Activated T-cell treated with anti-CD3 and anti-CD28 coated beads, Interleukin-2, amount 50 U/mL, for 4 hours (primary cell): ENCODE measurements around the gene SPIRE1. TPM values are rescaled to one million over a fixed set of nuclear protein-coding genes. Genes with fewer than 3 reads are reported as not detected.

ENCODE experiments used
- ATAC-seq, 2 donors: fragments of 200-7000 bp; cut with Tn5 transposase; one replicate each; pipeline ENCODE4 v1.10.0; 2021
- DNase-seq: peaks from one replicate; pipeline ENCODE4 v3.0.0-alpha.2; 2020
- H3K27me3 Mint-ChIP-seq: one replicate; pipeline ENCODE4 v1.8.0; 2021; ENCODE audit warnings: low read depth, mixed read lengths
- H3K36me3 Mint-ChIP-seq: one replicate; pipeline ENCODE4 v1.8.0; 2022; ENCODE audit warnings: mixed read lengths; ENCODE audit not compliant: insufficient read depth
- H3K4me1 Mint-ChIP-seq: one replicate; pipeline ENCODE4 v1.8.0; 2021; ENCODE audit warnings: low read depth, mixed read lengths
- H3K4me3 Mint-ChIP-seq: one replicate; pipeline ENCODE4 v1.8.0; 2021; ENCODE audit warnings: mild to moderate bottlenecking, moderate library complexity, mixed read lengths
- H3K9me3 Mint-ChIP-seq: one replicate; pipeline ENCODE4 v1.8.0; 2021; ENCODE audit warnings: mixed read lengths
- total RNA-seq, 3 donors: library from RNA; stranded (reverse); gene quantifications; one replicate each; pipeline ENCODE4 v1.2.1, GENCODE V29; 2021

Gene SPIRE1
- total RNA-seq, 3 donors from 2014 or later: 2.2 to 4.3 (median 3.2) TPM

- Mint-ChIP-seq H3K36me3 (no peaks in the 10 kb centered on the region), H3K4me3 (no peak overlapping the region), H3K9me3 (no peaks in the 10 kb centered on the region), H3K27me3 (no peaks in the 10 kb centered on the region), H3K4me1 (no peaks in the 10 kb centered on the region)
- DNase-seq: no peak
- no peak for ATAC-seq
Measured at GRCh38 chr18:12532661-12533060, 125.2 kb downstream of the SPIRE1 start.

DNA sequence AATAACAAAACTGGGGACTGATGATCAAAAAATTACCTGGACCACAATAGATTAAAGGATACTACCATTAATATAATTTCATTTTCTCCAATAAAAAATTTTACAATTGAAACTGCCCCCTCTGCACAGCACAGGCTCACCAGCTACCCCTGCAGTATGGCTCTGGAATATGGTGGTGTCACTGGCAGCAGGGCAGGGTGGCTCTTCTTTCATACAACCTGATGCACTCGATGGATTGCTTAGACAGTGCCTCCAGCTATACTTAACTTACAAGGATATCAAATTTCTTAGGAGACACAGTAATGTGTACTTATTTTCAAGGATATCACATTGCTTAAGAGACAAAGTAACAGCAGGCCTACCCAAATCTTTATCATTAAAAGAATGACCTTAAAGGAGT, 126.2 kb downstream of the SPIRE1 start:
- Mint-ChIP-seq H3K27me3 (no peaks in the 10 kb centered on the region), H3K4me1 (no peaks in the 10 kb centered on the region)

DNA sequence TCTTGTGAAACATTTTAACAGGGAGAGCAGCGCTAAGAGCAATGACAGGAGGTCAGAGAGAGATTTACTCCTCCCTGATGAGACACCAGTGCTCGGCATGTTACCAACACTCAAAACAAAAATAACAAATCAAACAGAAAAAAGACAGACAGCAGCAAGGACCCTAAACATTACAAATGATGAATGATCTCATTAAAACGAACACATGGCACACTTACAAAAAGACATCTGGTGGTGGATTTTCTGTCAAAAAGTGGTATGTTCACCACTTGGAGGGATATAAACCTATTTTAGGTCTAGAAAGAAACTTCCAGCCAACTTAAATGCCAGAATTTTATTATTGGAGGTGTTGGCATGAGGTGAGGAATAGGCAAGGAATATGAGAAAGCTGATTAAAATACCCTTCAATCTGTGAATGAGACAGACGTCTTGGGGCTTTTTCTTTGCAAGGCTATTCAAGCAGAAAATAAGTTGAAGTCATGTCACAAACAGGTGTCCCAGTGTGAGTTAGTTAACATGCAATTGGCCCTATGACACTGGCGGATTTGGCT, 137.4 kb downstream of the SPIRE1 start:
- ATAC-seq (no peak), DNase-seq (no peak)
- Mint-ChIP-seq H3K9me3 (no peaks in the 10 kb centered on the region), H3K4me3 (no peak overlapping the region), H3K4me1 (no peaks in the 10 kb centered on the region), H3K27me3 (no peaks in the 10 kb centered on the region), H3K36me3 (no peaks in the 10 kb centered on the region)

More for the DNA sequence above, 126.2 kb downstream of the SPIRE1 start:
- ATAC-seq (no peak), DNase-seq (no peak)
- no peaks in the 10 kb centered on the region for H3K9me3 Mint-ChIP-seq
- no peaks in the 10 kb centered on the region for H3K36me3 Mint-ChIP-seq
- no peak overlapping the region for H3K4me3 Mint-ChIP-seq

- H3K36me3 Mint-ChIP-seq: no peaks in the 10 kb centered on the region
- no peaks in the 10 kb centered on the region for H3K27me3 Mint-ChIP-seq
- DNase-seq (no peak), ATAC-seq (no peak)
- no peaks in the 10 kb centered on the region for H3K4me1 Mint-ChIP-seq
- no peaks in the 10 kb centered on the region for H3K9me3 Mint-ChIP-seq
- H3K4me3 Mint-ChIP-seq: no peak overlapping the region
Measured at GRCh38 chr18:12518832-12519531, 138.9 kb downstream of the SPIRE1 start.

DNA sequence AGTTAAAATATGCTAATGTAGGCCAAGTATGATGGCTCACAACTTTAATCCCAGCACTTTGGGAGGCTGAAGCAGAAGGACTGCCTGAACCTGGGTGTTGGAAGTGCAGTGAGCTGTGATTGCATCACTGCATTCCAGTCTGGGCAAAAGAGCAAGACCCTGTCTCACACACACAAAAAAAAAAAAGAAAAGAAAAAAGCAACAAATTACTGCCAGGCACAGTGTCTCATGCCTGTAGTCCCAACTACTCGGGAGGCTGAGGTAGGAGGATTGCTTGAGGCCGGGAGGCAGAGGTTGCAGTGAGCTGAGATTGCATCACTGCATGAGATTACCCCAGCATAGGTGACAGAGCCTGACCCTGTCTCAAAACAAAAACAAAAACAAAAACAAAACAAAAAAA, 139.6 kb downstream of the SPIRE1 start:
- H3K9me3 Mint-ChIP-seq: no peaks in the 10 kb centered on the region
- DNase-seq (no peak), ATAC-seq (no peak)
- no peaks in the 10 kb centered on the region for H3K36me3 Mint-ChIP-seq
- no peaks in the 10 kb centered on the region for H3K4me1 Mint-ChIP-seq
- H3K27me3 Mint-ChIP-seq: no peaks in the 10 kb centered on the region
- H3K4me3 Mint-ChIP-seq: no peak overlapping the region

GRCh38 chr18:12517142-12517825, 140.6 kb downstream of the SPIRE1 start:
- Mint-ChIP-seq H3K4me1 (no peaks in the 10 kb centered on the region), H3K9me3 (no peaks in the 10 kb centered on the region), H3K27me3 (no peaks in the 10 kb centered on the region), H3K36me3 (no peaks in the 10 kb centered on the region), H3K4me3 (no peak overlapping the region)
- no peak for DNase-seq
- ATAC-seq: no peak

- H3K36me3 Mint-ChIP-seq: no peaks in the 10 kb centered on the region
- H3K4me3 Mint-ChIP-seq: no peak overlapping the region
- no peaks in the 10 kb centered on the region for H3K4me1 Mint-ChIP-seq
- no peaks in the 10 kb centered on the region for H3K27me3 Mint-ChIP-seq
- ATAC-seq: no peak
- no peaks in the 10 kb centered on the region for H3K9me3 Mint-ChIP-seq
- no peak for DNase-seq
Measured at GRCh38 chr18:12516049-12516630, 141.8 kb downstream of the SPIRE1 start.

DNA sequence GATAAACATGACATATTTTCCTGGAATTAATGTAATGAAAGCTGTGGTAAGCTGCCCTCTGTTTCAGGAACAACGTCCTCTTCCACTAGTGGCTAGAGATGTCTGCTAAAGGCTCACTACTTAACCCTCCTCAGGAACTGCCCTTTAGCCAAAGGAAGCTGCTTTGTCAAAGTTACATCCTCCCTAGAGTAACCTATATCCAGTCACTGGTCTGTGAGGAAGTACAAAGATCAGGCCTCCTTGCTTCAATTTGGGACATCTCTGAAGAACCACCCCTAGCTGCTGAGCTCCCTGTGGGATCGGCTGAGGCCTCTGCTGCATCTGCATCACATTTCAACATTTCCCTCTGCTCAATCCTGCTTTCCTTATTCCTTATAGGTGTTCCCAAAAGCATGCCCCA, 142.4 kb downstream of the SPIRE1 start:
- DNase-seq (no peak), ATAC-seq (no peak)
- no peak overlapping the region for H3K4me3 Mint-ChIP-seq
- H3K36me3 Mint-ChIP-seq: no peaks in the 10 kb centered on the region
- no peaks in the 10 kb centered on the region for H3K27me3 Mint-ChIP-seq
- no peaks in the 10 kb centered on the region for H3K4me1 Mint-ChIP-seq
- H3K9me3 Mint-ChIP-seq: no peaks in the 10 kb centered on the region

DNA sequence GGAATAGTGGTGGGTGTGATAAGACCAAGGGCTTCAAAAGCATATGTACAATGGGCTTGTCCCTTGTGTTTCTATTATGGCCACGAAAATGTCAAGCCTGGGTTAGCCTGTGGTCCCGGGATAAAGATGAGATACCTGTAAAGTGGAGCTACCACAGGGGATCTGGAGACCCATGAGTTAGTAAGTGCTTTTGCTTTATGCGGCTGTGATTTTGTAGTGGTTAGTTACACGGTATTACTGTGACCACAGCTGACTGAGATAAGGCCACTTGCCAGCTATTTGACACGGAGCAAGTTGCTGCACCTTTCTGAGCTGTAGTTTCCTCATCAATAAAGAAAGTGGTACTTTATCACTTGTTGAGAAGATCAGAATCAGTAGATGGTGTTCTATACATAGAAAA, 150.9 kb downstream of the SPIRE1 start:
- Mint-ChIP-seq H3K27me3 (no peaks in the 10 kb centered on the region), H3K4me1 (no peaks in the 10 kb centered on the region), H3K36me3 (peaks cover 2% of the 10 kb centered on the region), H3K9me3 (no peaks in the 10 kb centered on the region), H3K4me3 (no peak overlapping the region)
- no peak for ATAC-seq
- DNase-seq: no peak

DNA sequence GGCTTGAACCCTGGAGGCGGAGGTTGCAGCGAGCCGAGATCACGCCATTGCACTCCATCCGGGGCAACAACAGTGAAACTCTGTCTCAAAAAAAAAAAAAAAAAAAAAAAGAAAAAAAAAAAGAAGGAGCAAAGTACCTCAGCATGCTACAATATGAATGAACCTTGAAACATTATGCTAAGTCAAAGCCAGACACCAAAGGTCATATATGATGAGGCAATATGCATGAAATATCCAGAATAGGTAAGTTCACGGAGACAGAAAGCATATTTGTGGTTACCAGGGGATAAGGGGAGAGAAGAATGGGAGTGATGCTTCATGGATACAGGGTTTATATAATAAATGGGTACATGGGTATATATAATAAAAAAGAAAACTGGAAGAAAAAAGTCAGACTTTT, 156.9 kb downstream of the SPIRE1 start:
- H3K4me1 Mint-ChIP-seq: no peaks in the 10 kb centered on the region
- DNase-seq (no peak), ATAC-seq (no peak)
- H3K4me3 Mint-ChIP-seq: no peak overlapping the region
- no peaks in the 10 kb centered on the region for H3K36me3 Mint-ChIP-seq
- H3K27me3 Mint-ChIP-seq: no peaks in the 10 kb centered on the region
- H3K9me3 Mint-ChIP-seq: no peaks in the 10 kb centered on the region

- Mint-ChIP-seq H3K9me3 (no peaks in the 10 kb centered on the region), H3K27me3 (no peaks in the 10 kb centered on the region), H3K36me3 (no peaks in the 10 kb centered on the region), H3K4me1 (no peaks in the 10 kb centered on the region), H3K4me3 (no peak overlapping the region)
- DNase-seq (no peak), ATAC-seq (no peak)
Measured at GRCh38 chr18:12497839-12498238, 160.1 kb downstream of the SPIRE1 start.

DNA sequence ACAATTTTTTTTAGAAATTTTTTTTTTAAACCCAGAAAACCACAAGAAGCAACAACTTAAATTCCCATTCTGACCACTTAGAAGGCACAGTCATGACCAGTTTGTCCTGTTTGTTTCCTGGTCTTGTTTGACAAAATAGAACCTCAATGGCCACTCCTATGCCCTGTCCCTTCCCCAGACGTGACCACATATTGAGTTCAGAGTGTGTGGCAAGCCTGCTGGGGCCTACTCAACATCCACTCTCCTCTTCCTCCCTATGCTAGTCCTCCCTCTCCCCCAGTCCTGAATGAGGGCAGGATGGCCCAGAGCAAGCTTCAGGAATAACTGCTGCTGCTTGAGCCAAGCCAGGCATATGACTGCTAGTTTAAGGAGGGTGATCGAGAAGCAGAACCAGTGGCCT, 160.6 kb downstream of the SPIRE1 start:
- Mint-ChIP-seq H3K27me3 (no peaks in the 10 kb centered on the region), H3K4me3 (no peak overlapping the region), H3K4me1 (no peaks in the 10 kb centered on the region), H3K36me3 (no peaks in the 10 kb centered on the region), H3K9me3 (no peaks in the 10 kb centered on the region)
- DNase-seq: no peak
- ATAC-seq: no peak

- Mint-ChIP-seq H3K36me3 (no peaks in the 10 kb centered on the region), H3K27me3 (no peaks in the 10 kb centered on the region), H3K4me3 (no peak overlapping the region), H3K9me3 (no peaks in the 10 kb centered on the region), H3K4me1 (no peaks in the 10 kb centered on the region)
- DNase-seq (no peak), ATAC-seq (no peak)
Measured at GRCh38 chr18:12492907-12493306, 165.0 kb downstream of the SPIRE1 start.

DNA sequence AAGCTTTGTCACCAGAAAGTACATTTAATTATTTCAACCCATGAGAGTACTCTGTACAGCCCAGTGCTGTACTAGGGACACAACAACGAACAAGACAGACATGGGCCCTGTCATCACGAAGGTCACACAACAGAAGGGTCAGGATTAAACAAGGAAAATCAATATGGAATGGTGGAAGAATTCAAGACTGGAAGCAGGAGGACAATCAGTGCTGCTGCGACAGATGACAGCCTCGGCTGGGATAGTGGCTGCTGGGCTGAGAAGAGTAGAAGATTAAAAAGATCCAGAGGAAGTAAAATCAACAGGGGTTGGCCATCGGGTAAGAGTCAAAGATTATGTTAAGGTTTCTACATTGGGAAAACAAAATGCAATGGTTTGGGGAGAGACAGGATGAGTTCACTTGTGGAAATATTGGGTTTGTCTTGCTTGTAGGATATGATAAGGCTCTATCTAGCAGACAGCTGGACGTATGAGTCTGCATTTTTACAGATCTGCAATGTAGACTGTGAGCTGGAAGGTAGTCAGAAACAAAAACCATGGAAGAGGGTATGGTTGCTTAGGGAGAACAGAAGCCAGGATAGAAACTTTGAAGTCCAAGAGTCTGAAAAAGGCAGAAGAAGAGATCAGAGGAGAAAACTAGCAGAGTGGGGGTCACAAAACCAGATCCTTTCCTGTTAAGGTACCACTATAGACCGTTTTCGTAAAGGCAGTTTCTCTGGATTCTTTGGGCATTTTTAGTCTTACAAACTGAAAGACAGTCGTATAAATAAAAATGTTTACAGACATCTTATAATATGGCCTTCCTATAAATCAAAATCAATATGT, 166.1 kb downstream of the SPIRE1 start:
- Mint-ChIP-seq H3K36me3 (no peaks in the 10 kb centered on the region), H3K9me3 (no peaks in the 10 kb centered on the region), H3K27me3 (no peaks in the 10 kb centered on the region), H3K4me3 (no peak overlapping the region), H3K4me1 (no peaks in the 10 kb centered on the region)
- ATAC-seq (no peak), DNase-seq (no peak)
